Chondrocyte (in vitro differentiated cells): ENCODE results near the gene STAP2. TPM values are rescaled to one million over a fixed set of nuclear protein-coding genes. Genes with fewer than 3 reads are reported as not detected.
"Not testable (repeated sequence)": the region's sequence is repeated elsewhere in the genome, so short reads cannot be mapped to it uniquely, and the experiment has no call there.

Source experiments
- DNase-seq: peaks from one replicate; pipeline ENCODE4 v3.0.0; 2021; ENCODE audit warnings: mixed read lengths, low spot score
- H3K27ac Mint-ChIP-seq: one replicate; pipeline ENCODE4 v1.8.0; 2021; ENCODE audit warnings: mild to moderate bottlenecking, moderate library complexity, mixed read lengths; ENCODE audit not compliant: unreplicated experiment
- H3K27me3 Mint-ChIP-seq: 2 replicates; pipeline ENCODE4 v1.8.0; 2021; ENCODE audit warnings: low read depth, mixed read lengths
- H3K36me3 Mint-ChIP-seq: 2 replicates; pipeline ENCODE4 v1.8.0; 2021; ENCODE audit warnings: low read depth, mixed read lengths
- H3K4me1 Mint-ChIP-seq: 2 replicates; pipeline ENCODE4 v1.8.0; 2021; ENCODE audit warnings: low read depth, mild to moderate bottlenecking, mixed read lengths
- H3K4me3 Mint-ChIP-seq: one replicate; pipeline ENCODE4 v1.8.0; 2021; ENCODE audit warnings: mild to moderate bottlenecking, moderate library complexity, mixed read lengths; ENCODE audit not compliant: unreplicated experiment
- H3K9me3 Mint-ChIP-seq: 2 replicates; pipeline ENCODE4 v1.8.0; 2021; ENCODE audit warnings: low read depth, mixed read lengths
- CTCF ChIP-seq: fragments of 200-600 bp; sonication (generic); IDR thresholded peaks from 2 replicates; pipeline ENCODE4 v1.5.0; 2021; ENCODE audit warnings: antibody characterized with exemption, mild to moderate bottlenecking, moderate library complexity
- total RNA-seq: library from RNA; stranded (reverse); gene quantifications from 3 replicates; pipeline ENCODE4 v1.2.1, GENCODE V29; 2021

STAP2 gene
- total RNA-seq, 1 donor from 2014 or later: 0.85 TPM

- DNase-seq: no peak
- H3K27ac Mint-ChIP-seq: no peak overlapping the region
- H3K36me3 Mint-ChIP-seq: no peaks in the 10 kb centered on the region
- H3K4me3 Mint-ChIP-seq: peak overlapping the region; percentile 47
- no peak for TF ChIP-seq CTCF
- peaks cover 6% of the 10 kb centered on the region for H3K4me1 Mint-ChIP-seq
- peaks cover 31% of the 10 kb centered on the region for H3K27me3 Mint-ChIP-seq
- no peaks in the 10 kb centered on the region for H3K9me3 Mint-ChIP-seq
Measured at GRCh38 chr19:4279530-4280422, 58.9 kb downstream of the STAP2 start.

- Mint-ChIP-seq H3K36me3 (no peaks in the 10 kb centered on the region), H3K4me3 (no peak overlapping the region), H3K9me3 (no peaks in the 10 kb centered on the region), H3K4me1 (peaks cover 6% of the 10 kb centered on the region), H3K27ac (no peak overlapping the region), H3K27me3 (peaks cover 26% of the 10 kb centered on the region)
- no peak for DNase-seq
- TF ChIP-seq CTCF: no peak
Measured at GRCh38 chr19:4279267-4279529, 59.4 kb downstream of the STAP2 start.

- Mint-ChIP-seq H3K4me1 (peaks cover 6% of the 10 kb centered on the region), H3K9me3 (no peaks in the 10 kb centered on the region), H3K27me3 (peaks cover 26% of the 10 kb centered on the region), H3K36me3 (no peaks in the 10 kb centered on the region), H3K27ac (no peak within 1 kb of the TSS), H3K4me3 (peak within 1 kb of the TSS; percentile 47)
- TF ChIP-seq CTCF: no peak
- DNase-seq: no peak
Measured at GRCh38 chr19:4278419-4279266, 60.0 kb downstream of the STAP2 start, which contains the start of gene SHD. SHD (plus strand) TSS chr19:4279266; CDS start chr19:4280064, 798 bp downstream.

GRCh38 chr19:4278010-4278409 lies 60.6 kb downstream of the STAP2 start:
- H3K4me3 Mint-ChIP-seq: peak overlapping the region; percentile 28
- H3K9me3 Mint-ChIP-seq: no peaks in the 10 kb centered on the region
- no peak overlapping the region for H3K27ac Mint-ChIP-seq
- TF ChIP-seq CTCF: no peak
- H3K4me1 Mint-ChIP-seq: peaks cover 6% of the 10 kb centered on the region
- DNase-seq: no peak
- H3K27me3 Mint-ChIP-seq: peaks cover 22% of the 10 kb centered on the region
- H3K36me3 Mint-ChIP-seq: no peaks in the 10 kb centered on the region

- H3K4me3 Mint-ChIP-seq: no peak overlapping the region
- no peaks in the 10 kb centered on the region for H3K36me3 Mint-ChIP-seq
- H3K4me1 Mint-ChIP-seq: peaks cover 6% of the 10 kb centered on the region
- TF ChIP-seq CTCF: no peak
- peaks cover 18% of the 10 kb centered on the region for H3K27me3 Mint-ChIP-seq
- no peak for DNase-seq
- no peaks in the 10 kb centered on the region for H3K9me3 Mint-ChIP-seq
- no peak overlapping the region for H3K27ac Mint-ChIP-seq
Measured at GRCh38 chr19:4277191-4277696, 61.4 kb downstream of the STAP2 start.

- H3K36me3 Mint-ChIP-seq, H3K9me3 Mint-ChIP-seq, H3K4me3 Mint-ChIP-seq, H3K27me3 Mint-ChIP-seq, H3K4me1 Mint-ChIP-seq, H3K27ac Mint-ChIP-seq, DNase-seq: not testable (repeated sequence)
Measured at GRCh38 chr19:4274321-4274686, 64.3 kb downstream of the STAP2 start.
